Nephron progenitor cell (in vitro differentiated cells): Measurements from ENCODE around the gene PAPPA2.

Experiments used
- DNase-seq: peaks from one replicate; pipeline ENCODE4 v3.0.0; 2021
- H3K27ac Mint-ChIP-seq: 2 replicates; pipeline ENCODE4 v1.8.0; 2021; ENCODE audit warnings: mild to moderate bottlenecking, moderate library complexity, mixed read lengths
- H3K27me3 Mint-ChIP-seq: 2 replicates; pipeline ENCODE4 v1.8.0; 2021; ENCODE audit warnings: mild to moderate bottlenecking, low read depth, mixed read lengths; ENCODE audit not compliant: poor library complexity
- H3K36me3 Mint-ChIP-seq: 2 replicates; pipeline ENCODE4 v1.8.0; 2021; ENCODE audit warnings: low read depth, mixed read lengths
- H3K4me1 Mint-ChIP-seq: 2 replicates; pipeline ENCODE4 v1.8.0; 2021; ENCODE audit warnings: mixed read lengths
- H3K4me3 Mint-ChIP-seq: 2 replicates; pipeline ENCODE4 v1.8.0; 2021; ENCODE audit warnings: mild to moderate bottlenecking, moderate library complexity, mixed read lengths
- H3K9me3 Mint-ChIP-seq: 2 replicates; pipeline ENCODE4 v1.8.0; 2021; ENCODE audit warnings: mild to moderate bottlenecking, moderate library complexity, mixed read lengths
- CTCF ChIP-seq: fragments of 200-600 bp; sonication (generic); IDR thresholded peaks from 2 replicates; pipeline ENCODE4 v1.5.0; 2021; ENCODE audit warnings: antibody characterized with exemption

The PAPPA2 gene

DNA sequence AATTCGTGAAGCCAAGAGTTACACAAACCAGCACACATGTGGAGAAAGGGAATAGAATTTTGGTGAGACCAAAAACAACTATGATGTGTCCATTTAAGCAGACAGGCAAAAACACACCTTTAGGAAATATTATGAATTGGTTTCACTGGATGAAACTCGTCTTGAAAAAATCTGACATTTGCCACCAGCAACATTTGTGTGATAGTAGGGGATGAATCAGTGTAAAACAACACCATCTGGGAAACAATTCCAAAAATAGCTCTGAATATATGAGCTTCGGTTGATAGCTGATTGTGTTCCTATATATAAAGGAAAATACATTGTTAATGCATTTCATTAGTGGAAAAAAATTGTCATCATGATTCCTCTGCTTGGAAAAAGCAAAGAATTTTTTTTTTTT is 327.8 kb downstream of the PAPPA2 start:
- Mint-ChIP-seq H3K27ac (no peak overlapping the region), H3K9me3 (no peaks in the 10 kb centered on the region), H3K4me3 (no peak overlapping the region), H3K36me3 (no peaks in the 10 kb centered on the region), H3K27me3 (no peaks in the 10 kb centered on the region), H3K4me1 (peaks cover 21% of the 10 kb centered on the region)
- no peak for TF ChIP-seq CTCF
- DNase-seq, result no peak

DNA sequence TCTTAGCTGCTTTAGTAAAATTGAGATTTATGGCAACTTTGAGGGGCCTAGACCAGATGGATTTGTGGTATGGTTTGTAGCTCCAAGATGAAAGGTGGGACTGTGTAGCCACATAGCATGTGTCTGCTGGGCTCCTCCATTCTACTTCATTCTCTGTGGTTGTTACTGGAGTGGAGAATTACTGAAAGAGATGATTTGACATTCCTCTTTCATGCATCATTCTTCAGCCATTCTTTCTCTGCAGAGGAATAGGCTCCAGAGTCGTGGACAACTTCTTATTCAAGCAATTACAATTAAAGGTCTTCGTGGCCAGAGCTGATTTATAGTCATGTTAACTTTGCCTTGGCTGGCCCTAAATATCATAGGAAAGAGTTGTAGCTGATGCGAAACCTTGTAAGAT is 328.9 kb downstream of the PAPPA2 start:
- no peak for DNase-seq
- Mint-ChIP-seq H3K27ac (no peak overlapping the region), H3K4me3 (no peak overlapping the region), H3K27me3 (no peaks in the 10 kb centered on the region), H3K9me3 (no peaks in the 10 kb centered on the region), H3K36me3 (no peaks in the 10 kb centered on the region), H3K4me1 (peaks cover 14% of the 10 kb centered on the region)
- no peak for TF ChIP-seq CTCF

DNA sequence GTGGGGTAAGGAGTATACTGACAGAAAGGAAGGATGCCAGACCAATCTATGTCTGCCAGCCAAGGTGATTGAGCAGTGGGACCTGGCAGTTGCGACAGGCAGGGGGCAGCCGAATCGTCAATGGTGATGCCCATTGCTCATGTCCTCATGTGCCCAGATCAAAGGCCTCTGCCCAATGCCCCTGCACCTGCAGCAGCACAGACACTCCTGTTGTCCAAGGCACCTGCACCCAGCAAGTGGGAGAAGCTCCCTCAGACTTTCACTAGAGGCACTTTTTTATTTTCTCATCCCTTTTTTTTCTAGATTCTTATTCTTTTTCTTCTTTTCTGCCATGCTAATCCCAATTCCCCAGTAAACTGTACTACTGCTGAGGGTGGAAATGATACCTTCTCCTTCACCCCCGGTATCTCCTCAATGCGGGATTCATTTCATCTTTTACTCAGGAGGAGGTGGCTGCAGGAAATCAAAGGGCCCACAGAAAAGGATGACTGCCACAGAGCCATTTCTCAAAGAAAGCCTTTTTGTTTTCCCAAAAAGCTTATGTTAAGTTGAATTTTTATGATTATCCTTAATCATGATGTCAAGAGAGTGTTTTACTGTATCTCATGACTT is 332.0 kb downstream of the PAPPA2 start:
- Mint-ChIP-seq H3K27me3 (no peaks in the 10 kb centered on the region), H3K4me3 (no peak overlapping the region), H3K9me3 (no peaks in the 10 kb centered on the region), H3K4me1 (peaks cover 17% of the 10 kb centered on the region), H3K36me3 (no peaks in the 10 kb centered on the region), H3K27ac (no peak overlapping the region)
- no peak for DNase-seq
- TF ChIP-seq CTCF, result no peak

- no peak for TF ChIP-seq CTCF
- Mint-ChIP-seq H3K9me3 (no peaks in the 10 kb centered on the region), H3K36me3 (no peaks in the 10 kb centered on the region), H3K27me3 (no peaks in the 10 kb centered on the region), H3K4me1 (peaks cover 16% of the 10 kb centered on the region), H3K27ac (no peak overlapping the region), H3K4me3 (no peak overlapping the region)
- no peak for DNase-seq
Measured at GRCh38 chr1:176795929-176796328, 333.0 kb downstream of the PAPPA2 start.

DNA sequence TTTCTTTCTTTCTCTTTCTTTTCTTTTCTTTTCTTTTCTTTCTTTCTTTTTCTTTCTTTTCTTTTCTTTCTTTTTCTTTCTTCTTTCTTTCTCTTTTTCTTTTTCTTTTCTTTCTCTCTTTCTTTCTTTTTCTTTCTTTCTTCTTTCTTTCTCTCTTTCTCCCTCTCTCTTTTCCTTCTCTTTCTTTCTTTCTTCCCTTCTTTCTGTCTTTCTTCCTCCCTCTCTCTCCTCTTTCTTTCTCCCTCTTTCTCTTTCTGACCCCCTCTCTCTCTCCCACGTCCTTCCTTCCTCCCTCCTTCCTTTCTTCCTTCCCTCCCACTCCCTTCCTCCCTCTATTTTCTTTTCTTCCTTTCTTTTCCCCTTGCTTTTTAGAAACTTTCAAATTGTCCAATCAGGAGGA is 333.6 kb downstream of the PAPPA2 start:
- DNase-seq, result no peak
- no peak overlapping the region for H3K4me3 Mint-ChIP-seq
- H3K9me3 Mint-ChIP-seq, result no peaks in the 10 kb centered on the region

More for the DNA sequence above, 333.6 kb downstream of the PAPPA2 start:
- H3K27me3 Mint-ChIP-seq, result no peaks in the 10 kb centered on the region
- peak overlapping the region; percentile 71 for H3K27ac Mint-ChIP-seq
- H3K4me1 Mint-ChIP-seq, result peaks cover 23% of the 10 kb centered on the region
- TF ChIP-seq CTCF, result no peak
- no peaks in the 10 kb centered on the region for H3K36me3 Mint-ChIP-seq
